AG04449 (cell line): Measurements from ENCODE around the gene STAM2.

Source experiments
- CTCF ChIA-PET: fragments of 350-600 bp; formaldehyde crosslinking; extraction: SDS; loops from one replicate; lab custom pipeline; 2021; ENCODE audit warnings: antibody characterized with exemption; lab: Yijun Ruan, JAX
- POLR2A ChIA-PET: fragments of 400-600, 350-600 bp; formaldehyde crosslinking; extraction: SDS; loops from one replicate; lab custom pipeline; 2020; ENCODE audit warnings: antibody characterized with exemption, inconsistent platforms; lab: Yijun Ruan, JAX
- DNase-seq: peaks from one replicate; pipeline ENCODE4 v3.0.0-alpha.2; 2010; ENCODE audit warnings: low read depth, low spot score
- H3K4me3 ChIP-seq: 2 replicates; pipeline ENCODE4 v1.5.1; 2011; ENCODE audit warnings: low read depth, mild to moderate bottlenecking, control low read depth, low read length
- CTCF ChIP-seq: IDR thresholded peaks from one replicate; pipeline ENCODE4 v1.5.1; 2011; ENCODE audit warnings: mild to moderate bottlenecking, moderate library complexity, low read length, control low read depth, inconsistent platforms; ENCODE audit not compliant: insufficient read depth; ENCODE audit errors: missing control alignments

The STAM2 gene

GRCh38 chr2:152086231-152086630, 89.3 kb downstream of the STAM2 start:
- no peak for TF ChIP-seq CTCF
- ChIA-PET POLR2A (no interaction called here), CTCF (no interaction called here)
- H3K4me3 ChIP-seq, result no peak overlapping the region
- no peak for DNase-seq

GRCh38 chr2:152084076-152084475, 91.5 kb downstream of the STAM2 start:
- H3K4me3 ChIP-seq, result no peak overlapping the region
- ChIA-PET POLR2A (no interaction called here), CTCF (interaction anchor here (2.1 kb wide), 1 partner anchor 59 kb away, joined by 6 read pairs; no protein-coding TSS in a partner anchor)
- no peak for DNase-seq
- no peak for TF ChIP-seq CTCF

GRCh38 chr2:152083202-152083875, 92.2 kb downstream of the STAM2 start:
- no peak for DNase-seq
- ChIA-PET POLR2A (interaction anchor here (0.7 kb wide), 1 partner anchor 25 kb away, joined by 3 read pairs; no protein-coding TSS in a partner anchor), CTCF (interaction anchor here (2.1 kb wide), 1 partner anchor 58 kb away, joined by 6 read pairs; no protein-coding TSS in a partner anchor)
- no peak overlapping the region for H3K4me3 ChIP-seq
- TF ChIP-seq CTCF, result no peak

GRCh38 chr2:152078662-152079061, 96.9 kb downstream of the STAM2 start:
- ChIA-PET POLR2A (no interaction called here), CTCF (no interaction called here)
- H3K4me3 ChIP-seq, result no peak overlapping the region
- no peak for DNase-seq
- no peak for TF ChIP-seq CTCF

GRCh38 chr2:152078023-152078422, 97.5 kb downstream of the STAM2 start:
- ChIA-PET CTCF (no interaction called here), POLR2A (no interaction called here)
- no peak for DNase-seq
- TF ChIP-seq CTCF, result no peak
- no peak overlapping the region for H3K4me3 ChIP-seq

- ChIA-PET POLR2A (no interaction called here), CTCF (no interaction called here)
- DNase-seq, result no peak
- no peak for TF ChIP-seq CTCF
- H3K4me3 ChIP-seq, result no peak overlapping the region
Measured at GRCh38 chr2:152075461-152076050, 100.0 kb downstream of the STAM2 start.
